GM23248 (cell line): Measurements from ENCODE around the gene CEACAM21. TPM values are rescaled to one million over a fixed set of nuclear protein-coding genes. Genes with fewer than 3 reads are reported as not detected.

Experiments used
- DNase-seq: peaks from one replicate; pipeline ENCODE4 v3.0.0-alpha.2; 2015
- H2AFZ ChIP-seq: fragments of 200-600 bp; sonication (generic); 2 replicates; pipeline ENCODE4 v1.6.1; 2016; ENCODE audit warnings: antibody characterized with exemption
- H3F3A ChIP-seq: fragments of 200-600 bp; sonication (generic); 2 replicates; pipeline ENCODE4 v1.6.1; 2016; ENCODE audit warnings: mild to moderate bottlenecking, antibody characterized with exemption, mixed run types; ENCODE audit not compliant: insufficient read depth
- H3K27ac ChIP-seq: fragments of 200-600 bp; sonication (generic); 2 replicates; pipeline ENCODE4 v1.5.1; 2016; ENCODE audit warnings: mild to moderate bottlenecking
- H3K27me3 ChIP-seq: fragments of 200-600 bp; sonication (generic); replicated peaks from 2 replicates; pipeline ENCODE4 v1.6.1; 2016; ENCODE audit warnings: mild to moderate bottlenecking; ENCODE audit not compliant: insufficient read depth
- H3K36me3 ChIP-seq: fragments of 200-600 bp; sonication (generic); 2 replicates; pipeline ENCODE4 v1.6.1; 2016; ENCODE audit warnings: low read depth, mild to moderate bottlenecking
- H3K4me1 ChIP-seq: fragments of 200-600 bp; sonication (generic); 2 replicates; pipeline ENCODE4 v1.6.1; 2016; ENCODE audit warnings: mild to moderate bottlenecking; ENCODE audit not compliant: insufficient read depth
- H3K4me2 ChIP-seq: fragments of 200-600 bp; sonication (generic); one replicate; pipeline ENCODE4 v1.6.1; 2016; ENCODE audit warnings: mild to moderate bottlenecking; ENCODE audit not compliant: unreplicated experiment
- H3K4me3 ChIP-seq: fragments of 200-600 bp; sonication (generic); 2 replicates; pipeline ENCODE4 v1.5.1; 2016; ENCODE audit warnings: mild to moderate bottlenecking
- H3K79me2 ChIP-seq: fragments of 200-600 bp; sonication (generic); 2 replicates; pipeline ENCODE4 v1.6.1; 2016; ENCODE audit warnings: mild to moderate bottlenecking; ENCODE audit not compliant: insufficient read depth
- H3K9ac ChIP-seq: fragments of 200-600 bp; sonication (generic); 2 replicates; pipeline ENCODE4 v1.6.1; 2016; ENCODE audit warnings: mild to moderate bottlenecking
- H3K9me2 ChIP-seq: fragments of 200-600 bp; sonication (generic); 2 replicates; pipeline ENCODE4 v1.6.1; 2016; ENCODE audit warnings: mixed run types, mild to moderate bottlenecking, moderate library complexity; ENCODE audit not compliant: insufficient read depth
- H3K9me3 ChIP-seq: fragments of 200-600 bp; sonication (generic); one replicate; pipeline ENCODE4 v1.6.1; 2017; ENCODE audit warnings: low read depth
- H4K20me1 ChIP-seq: fragments of 200-600 bp; sonication (generic); 2 replicates; pipeline ENCODE4 v1.6.0; 2016; ENCODE audit not compliant: insufficient read depth
- EZH2 ChIP-seq: fragments of 200-600 bp; sonication (generic); IDR thresholded peaks from 2 replicates; pipeline ENCODE4 v1.6.1; 2018; ENCODE audit warnings: antibody characterized with exemption, mild to moderate bottlenecking; ENCODE audit not compliant: insufficient read depth, poor library complexity, severe bottlenecking
- EZH2phosphoT487 ChIP-seq: fragments of 200-600 bp; sonication (generic); IDR thresholded peaks from 2 replicates; pipeline ENCODE4 v1.6.1; 2018; ENCODE audit warnings: antibody characterized with exemption, moderate library complexity, mild to moderate bottlenecking, low read depth; ENCODE audit not compliant: insufficient read depth
- WGBS, 2 experiments: methylation state at CpG; one replicate each; pipeline ENCODE4 v1.1.6; 2015 to 2017; ENCODE audit warnings: low lambda C conversion rate in 2 of 2, low coverage in 1 of 2; ENCODE audit errors: missing lambda C conversion rate in 2 of 2; 5-methylcytosine and 5-hydroxymethylcytosine counted together
- in situ Hi-C: fragments of 300-500 bp; cut with MboI; formaldehyde crosslinking; loops from 2 replicates; pipeline ENCODE4 v1.15.0; 2020
- polyA plus RNA-seq: library from polyadenylated mRNA; unstranded; fragments of >200 nt; fragmentation: Nextera tagmentation; extraction: Ambion mirVana; gene quantifications from 2 replicates; pipeline ENCODE4 v1.2.1, GENCODE V29; 2016
- total RNA-seq: library from RNA; depleted of rRNA; stranded (reverse); fragments of >200 nt; shearing (Covaris generic); gene quantifications from 2 replicates; pipeline ENCODE4 v1.2.3, GENCODE V29; 2014

CEACAM21 gene
- total and polyA plus RNA-seq, 2 experiments from 2014 or later: not detected

GRCh38 chr19:41566001-41566400 is 10.0 kb upstream of the CEACAM21 start:
- no peak for DNase-seq
- Histone ChIP-seq H4K20me1 (no peaks in the 10 kb centered on the region), H3K4me2 (no peak overlapping the region), H3K9me3 (no peaks in the 10 kb centered on the region), H3K9ac (no peak overlapping the region), H3K36me3 (no peaks in the 10 kb centered on the region), H3K27me3 (peaks cover 62% of the 10 kb centered on the region), H3K4me1 (no peaks in the 10 kb centered on the region), H3K79me2 (no peaks in the 10 kb centered on the region), H3K9me2 (no peaks in the 10 kb centered on the region), H3F3A (no peaks in the 10 kb centered on the region), H3K4me3 (no peak overlapping the region), H2AFZ (no peak overlapping the region), H3K27ac (no peak overlapping the region)
- WGBS, 2 experiments: 35 to 42% methylated on average over 3 of the region's 3 CpGs
- no peak for TF ChIP-seq EZH2phosphoT487
- no peak for TF ChIP-seq EZH2
- in situ Hi-C loops: no loop called here

DNA sequence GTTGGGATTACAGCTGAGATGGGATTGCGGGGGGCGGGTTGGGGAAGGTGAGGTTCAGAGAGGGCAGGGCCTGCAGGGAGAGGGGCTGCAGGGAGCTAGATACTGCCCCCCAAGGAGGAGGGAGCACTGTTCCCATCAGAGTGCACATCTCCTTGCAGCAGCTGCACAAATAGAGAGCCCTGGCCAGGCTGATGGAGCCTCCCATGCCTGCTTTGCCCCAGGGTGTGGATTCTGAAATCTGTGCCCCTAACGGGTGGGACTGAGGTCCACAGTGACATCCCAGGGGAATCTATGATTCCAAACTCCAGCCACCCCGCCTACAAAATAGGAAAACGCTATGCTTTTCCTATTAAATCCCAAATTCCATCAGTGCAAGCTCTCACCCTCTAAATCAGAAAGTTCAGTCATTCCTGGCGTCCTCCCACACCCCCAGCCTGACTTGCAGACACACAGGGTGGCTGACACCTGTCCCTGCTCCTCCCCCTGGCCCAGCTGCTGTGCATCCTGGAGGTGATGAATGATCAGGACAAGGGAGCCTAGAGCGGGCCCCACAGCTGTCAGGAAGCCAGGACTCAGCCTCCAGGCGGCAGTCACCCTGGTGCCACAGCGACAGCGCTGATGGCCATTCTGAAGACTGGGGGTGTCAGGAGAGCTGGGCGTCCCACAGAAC is 6.3 kb upstream of the CEACAM21 start:
- 15 to 21% methylated on average over 10 to 11 of the region's 11 CpGs for WGBS, 2 experiments
- Histone ChIP-seq H3K9me3 (no peaks in the 10 kb centered on the region), H3K27me3 (peaks cover 63% of the 10 kb centered on the region), H3K27ac (no peak overlapping the region), H3K4me2 (no peak overlapping the region), H4K20me1 (no peaks in the 10 kb centered on the region), H3K4me3 (no peak overlapping the region), H3K9me2 (no peaks in the 10 kb centered on the region), H3K4me1 (no peaks in the 10 kb centered on the region), H3F3A (no peaks in the 10 kb centered on the region), H3K79me2 (no peaks in the 10 kb centered on the region), H3K36me3 (no peaks in the 10 kb centered on the region), H3K9ac (no peak overlapping the region), H2AFZ (no peak overlapping the region)
- TF ChIP-seq EZH2 (no peak), EZH2phosphoT487 (no peak)
- DNase-seq: no peak
- in situ Hi-C loops: no loop called here

DNA sequence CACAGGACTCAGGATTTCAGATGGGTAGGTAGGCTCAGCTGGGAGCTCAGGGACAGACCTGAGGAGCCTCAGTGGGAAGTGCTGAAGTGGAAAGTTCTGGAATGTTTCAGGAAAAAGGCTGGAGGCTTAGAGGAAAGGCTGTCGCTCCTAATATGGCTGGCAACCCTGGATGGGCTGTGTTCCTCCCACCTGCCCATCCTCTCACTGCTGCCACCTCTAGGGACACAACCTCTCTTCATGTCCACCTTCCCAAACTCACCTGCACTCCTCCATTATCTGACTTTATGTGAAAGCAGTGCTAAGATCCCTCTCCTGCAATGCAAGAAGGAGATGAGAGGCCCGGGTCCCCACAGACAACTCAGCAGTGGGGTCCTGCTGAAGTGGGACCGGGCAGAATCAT is 5.8 kb upstream of the CEACAM21 start:
- Histone ChIP-seq H3K9me3 (no peaks in the 10 kb centered on the region), H3F3A (no peaks in the 10 kb centered on the region), H2AFZ (no peak overlapping the region), H3K9ac (no peak overlapping the region), H3K4me1 (no peaks in the 10 kb centered on the region), H3K79me2 (no peaks in the 10 kb centered on the region), H3K36me3 (no peaks in the 10 kb centered on the region), H3K9me2 (no peaks in the 10 kb centered on the region), H3K27ac (no peak overlapping the region), H3K4me2 (no peak overlapping the region), H3K27me3 (peaks cover 58% of the 10 kb centered on the region), H4K20me1 (no peaks in the 10 kb centered on the region), H3K4me3 (no peak overlapping the region)
- in situ Hi-C loops: no loop called here
- WGBS, 2 experiments: 0 to 15% methylated on average over 3 of the region's 3 CpGs
- TF ChIP-seq EZH2: no peak
- TF ChIP-seq EZH2phosphoT487: no peak
- DNase-seq: no peak

GRCh38 chr19:41570639-41571112 is 5.3 kb upstream of the CEACAM21 start:
- Histone ChIP-seq H3K4me3 (no peak overlapping the region), H3F3A (no peaks in the 10 kb centered on the region), H4K20me1 (no peaks in the 10 kb centered on the region), H2AFZ (no peak overlapping the region), H3K79me2 (no peaks in the 10 kb centered on the region), H3K9me3 (no peaks in the 10 kb centered on the region), H3K36me3 (no peaks in the 10 kb centered on the region), H3K9ac (no peak overlapping the region), H3K4me1 (no peaks in the 10 kb centered on the region), H3K27me3 (peaks cover 53% of the 10 kb centered on the region), H3K9me2 (no peaks in the 10 kb centered on the region), H3K27ac (no peak overlapping the region), H3K4me2 (no peak overlapping the region)
- TF ChIP-seq EZH2phosphoT487 (no peak), EZH2 (no peak)
- peak; percentile 85 for DNase-seq
- WGBS, 2 experiments: 3% methylated on average over 6 to 7 of the region's 7 CpGs
- in situ Hi-C loops: no loop called here
